HG02642 (cell line): Measurements from ENCODE around the gene FAM3C.

ENCODE experiments used
- ATAC-seq: cut with Tn5 transposase; IDR thresholded peaks from one replicate; pipeline ENCODE4 v1.9.1; 2021; ENCODE audit warnings: mild to moderate bottlenecking; ENCODE audit not compliant: unreplicated experiment, poor library complexity

FAM3C gene

GRCh38 chr7:121383235-121383910, 12.7 kb downstream of the FAM3C start:
- ATAC-seq: no peak

DNA sequence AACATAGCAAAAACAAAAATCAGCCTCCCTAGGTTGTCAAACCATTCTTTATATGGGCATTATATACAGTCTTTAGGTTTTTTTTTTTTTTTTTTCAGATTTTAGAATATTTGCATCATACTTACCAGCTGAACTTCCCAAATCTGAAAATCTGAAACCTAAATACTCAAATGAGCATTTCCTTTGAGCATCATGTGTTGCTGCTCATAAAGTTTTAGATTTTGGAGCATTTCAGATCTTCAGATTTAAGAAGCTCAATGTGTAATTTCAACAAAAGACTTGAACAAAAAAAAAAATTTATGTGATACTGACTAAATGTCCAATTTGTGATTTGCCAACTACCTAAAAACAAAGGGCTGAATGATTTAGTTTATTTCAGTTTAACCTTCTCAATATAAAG, 13.6 kb downstream of the FAM3C start:
- ATAC-seq: no peak

DNA sequence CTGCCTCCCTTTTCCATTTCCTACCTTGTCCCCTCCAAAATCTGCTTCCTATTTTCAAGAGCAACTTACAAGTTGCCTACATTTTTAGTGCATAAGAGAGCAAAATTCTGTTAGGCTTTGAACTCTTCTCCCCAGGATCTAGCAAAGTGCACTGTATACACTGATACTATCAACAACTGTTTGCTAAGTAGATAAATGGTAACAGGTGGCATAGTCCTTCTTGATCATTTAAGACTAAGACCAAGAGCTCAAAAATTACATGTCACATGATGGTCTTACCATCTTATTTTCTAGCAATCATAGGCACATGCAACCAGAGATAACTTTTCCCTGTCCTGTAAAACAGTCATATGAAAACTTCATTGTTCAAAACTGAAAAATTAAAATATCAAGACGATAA, 16.2 kb downstream of the FAM3C start:
- no peak for ATAC-seq

DNA sequence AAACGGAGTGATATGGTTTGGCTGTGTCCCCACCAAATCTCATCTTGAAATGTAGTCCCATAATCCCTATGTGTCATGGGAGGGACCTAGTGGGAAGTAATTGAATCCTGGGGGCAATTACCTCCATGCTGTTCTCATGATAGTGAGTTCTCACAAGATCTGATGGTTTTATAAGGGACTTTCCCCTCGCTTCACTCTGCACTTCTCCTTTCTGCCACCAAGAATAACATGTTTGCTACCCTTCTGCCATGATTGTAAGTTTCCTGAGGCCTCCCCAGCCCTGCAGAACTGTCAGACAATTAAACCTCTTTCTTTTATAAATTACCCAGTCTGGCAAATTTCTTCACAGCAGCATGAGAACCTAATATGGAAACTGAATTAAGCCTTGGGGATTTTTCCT, 19.1 kb downstream of the FAM3C start:
- ATAC-seq: no peak

- no peak for ATAC-seq
These were observed 22.9 kb downstream of the FAM3C start for GRCh38 chr7:121373177-121373576.

- peak; percentile 82 for ATAC-seq
These were observed 23.6 kb downstream of the FAM3C start for GRCh38 chr7:121372376-121373010.

DNA sequence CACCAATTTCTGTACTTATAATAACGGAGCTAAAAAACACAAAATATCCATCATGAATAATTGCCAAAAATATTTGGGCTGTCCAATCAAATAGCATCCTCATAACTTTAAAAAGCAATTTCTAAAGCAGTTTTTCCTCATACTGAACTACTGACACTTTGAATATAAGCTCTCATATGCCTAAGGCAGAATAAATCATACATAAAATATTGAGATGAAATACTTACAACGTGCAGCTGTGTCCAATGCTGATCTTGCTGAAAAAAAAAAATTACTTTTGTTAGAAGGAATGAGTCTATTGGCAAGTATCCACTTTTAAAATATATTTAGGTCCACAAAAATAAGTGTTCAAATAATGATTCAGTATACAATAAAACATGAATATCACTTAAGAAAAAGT, 24.2 kb downstream of the FAM3C start:
- ATAC-seq: no peak

- no peak for ATAC-seq
These were observed 24.7 kb downstream of the FAM3C start for GRCh38 chr7:121371367-121371766.

GRCh38 chr7:121369462-121369861, 26.6 kb downstream of the FAM3C start:
- peak; percentile 52 for ATAC-seq

DNA sequence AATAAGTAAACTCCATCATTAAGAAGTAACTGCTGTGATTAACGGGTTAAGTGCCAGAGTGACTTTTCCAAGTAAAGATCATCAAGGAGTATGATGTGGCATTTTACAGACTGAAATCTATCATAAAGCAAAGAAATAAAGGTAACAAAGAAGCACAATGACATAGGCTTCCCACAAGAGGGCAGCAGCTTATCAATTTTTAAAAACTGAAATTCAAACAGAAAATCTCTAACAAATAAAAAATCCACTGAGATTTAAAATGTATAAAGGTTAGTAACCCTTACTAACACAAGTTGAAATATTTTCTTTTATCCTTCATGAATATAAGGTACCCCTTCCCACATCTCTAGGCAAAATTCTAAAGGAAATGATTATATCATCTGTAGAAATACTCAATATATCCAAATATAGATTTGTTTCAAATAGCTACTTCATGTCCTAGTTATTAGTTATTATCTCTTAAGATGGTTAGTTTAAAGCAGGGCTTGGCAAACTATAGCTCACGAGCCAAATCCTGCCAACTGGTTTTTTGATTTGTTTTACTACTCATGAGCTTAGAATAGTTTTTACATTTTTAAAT, 29.2 kb downstream of the FAM3C start:
- ATAC-seq: no peak

- ATAC-seq: no peak
These were observed 35.5 kb downstream of the FAM3C start for GRCh38 chr7:121360564-121360963.

DNA sequence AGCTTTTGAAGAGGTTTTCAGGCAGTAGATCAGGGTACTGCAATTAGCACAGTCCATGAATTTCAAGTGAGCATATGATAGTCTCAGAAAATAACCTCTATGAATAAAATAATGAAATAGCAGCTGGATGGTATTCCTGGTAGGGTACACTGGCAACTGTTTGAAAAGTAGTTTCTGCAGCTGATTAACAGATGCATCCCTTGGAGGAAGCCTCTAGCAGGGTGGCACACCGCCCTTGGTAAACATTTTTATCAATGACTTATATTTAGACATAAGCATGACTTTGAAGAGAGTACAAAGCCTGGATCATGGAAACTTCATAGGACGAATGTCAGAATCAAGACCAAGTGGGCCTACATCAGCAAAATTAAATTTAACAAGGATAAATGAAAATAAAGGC, 40.5 kb downstream of the FAM3C start:
- no peak for ATAC-seq

DNA sequence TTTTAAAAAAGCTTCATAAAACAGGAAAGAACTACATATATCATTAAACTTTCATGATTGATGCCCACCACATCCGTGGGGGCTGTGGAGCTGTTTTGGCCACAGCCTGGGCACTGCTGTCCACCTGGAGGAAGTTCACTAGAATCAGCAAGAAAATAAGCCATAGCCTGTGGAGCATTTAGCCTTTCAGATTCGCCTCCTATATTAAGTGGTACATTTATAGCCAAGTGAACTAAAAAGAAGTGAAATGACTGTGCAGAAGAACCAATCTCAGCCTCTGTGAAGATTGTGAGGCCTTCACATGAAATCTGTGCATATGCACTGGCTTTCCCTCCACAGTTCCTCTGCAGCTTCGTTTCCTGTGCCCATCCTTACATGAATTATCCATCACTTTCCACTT, 43.8 kb downstream of the FAM3C start:
- ATAC-seq: peak; percentile 50

DNA sequence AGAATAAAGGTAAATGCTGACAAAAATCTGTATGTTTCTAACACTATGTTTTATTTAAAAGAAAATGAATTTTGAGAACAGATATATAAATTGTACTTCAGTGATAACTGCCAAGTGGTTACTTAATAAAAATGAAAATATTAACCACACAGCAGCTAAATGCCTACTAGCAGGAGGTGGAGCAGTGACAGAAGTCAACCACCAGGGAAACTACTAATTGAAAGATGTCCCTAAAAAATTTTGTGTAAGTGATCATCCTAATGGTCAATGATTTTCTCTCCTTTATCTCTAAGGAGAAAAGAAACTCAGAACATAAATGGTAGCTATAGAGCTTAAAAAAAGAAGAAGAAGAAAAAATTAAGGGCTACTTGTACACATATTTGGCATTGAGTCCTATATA, 44.4 kb downstream of the FAM3C start:
- no peak for ATAC-seq

DNA sequence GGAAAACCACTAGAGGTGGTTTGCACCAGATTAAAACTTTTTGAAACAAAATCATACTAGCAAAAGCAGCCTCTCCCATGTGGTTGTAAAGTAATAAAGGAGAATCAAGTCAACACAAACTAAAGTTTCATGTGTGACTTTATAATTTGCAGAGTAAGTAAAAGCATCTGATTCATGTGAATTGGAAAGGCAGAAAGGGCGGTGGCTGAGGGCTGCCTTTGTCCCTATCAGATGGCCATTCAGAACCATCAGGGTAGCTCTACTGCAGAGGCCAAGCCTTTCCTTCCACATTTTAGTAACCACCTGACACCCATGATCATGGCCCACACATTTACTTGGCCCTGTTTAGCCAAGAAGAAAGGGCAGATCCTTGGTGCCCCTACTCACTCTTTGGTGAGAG, 51.6 kb downstream of the FAM3C start:
- no peak for ATAC-seq

DNA sequence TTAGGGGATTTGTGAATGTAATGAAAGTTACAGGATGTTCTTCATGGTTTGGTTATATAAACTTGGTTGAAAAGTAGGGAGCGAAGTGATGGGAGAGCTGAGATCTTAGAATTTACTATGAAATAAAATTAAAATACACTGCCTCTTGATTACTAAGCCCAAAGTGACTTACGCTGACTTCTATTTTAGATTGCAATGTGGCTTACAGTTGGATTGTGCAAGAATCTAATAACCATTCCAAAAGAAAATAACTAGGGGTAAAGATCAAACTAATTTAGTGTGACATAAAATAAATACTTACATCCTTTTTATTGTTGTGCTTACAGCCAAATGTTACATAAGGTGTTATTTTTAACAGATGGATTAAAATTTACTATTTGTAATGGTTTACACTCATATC, 52.0 kb downstream of the FAM3C start:
- ATAC-seq: no peak

- ATAC-seq: no peak
These were observed 52.8 kb downstream of the FAM3C start for GRCh38 chr7:121343302-121343701.

GRCh38 chr7:121342631-121343030, 53.5 kb downstream of the FAM3C start:
- no peak for ATAC-seq

DNA sequence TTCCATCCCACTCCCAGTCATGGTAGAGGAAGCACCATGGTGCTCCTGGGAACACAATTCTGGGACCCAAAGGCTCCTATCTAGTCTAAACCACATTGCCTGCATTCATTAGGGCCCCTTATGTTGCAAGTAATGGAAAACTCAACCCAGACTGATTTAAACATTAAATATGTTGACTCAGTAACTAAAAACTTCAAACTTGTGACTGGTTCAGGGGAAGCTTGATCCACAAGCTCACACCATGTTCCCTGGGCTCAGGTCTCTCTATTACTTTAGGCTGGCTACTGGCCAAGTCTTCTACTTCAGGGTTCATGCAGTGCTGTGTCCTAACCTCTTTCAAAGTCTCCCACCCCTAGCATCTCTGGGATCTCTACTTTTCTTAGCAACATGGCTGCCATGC, 54.2 kb downstream of the FAM3C start:
- no peak for ATAC-seq

GRCh38 chr7:121339082-121339481, 57.0 kb downstream of the FAM3C start:
- no peak for ATAC-seq

DNA sequence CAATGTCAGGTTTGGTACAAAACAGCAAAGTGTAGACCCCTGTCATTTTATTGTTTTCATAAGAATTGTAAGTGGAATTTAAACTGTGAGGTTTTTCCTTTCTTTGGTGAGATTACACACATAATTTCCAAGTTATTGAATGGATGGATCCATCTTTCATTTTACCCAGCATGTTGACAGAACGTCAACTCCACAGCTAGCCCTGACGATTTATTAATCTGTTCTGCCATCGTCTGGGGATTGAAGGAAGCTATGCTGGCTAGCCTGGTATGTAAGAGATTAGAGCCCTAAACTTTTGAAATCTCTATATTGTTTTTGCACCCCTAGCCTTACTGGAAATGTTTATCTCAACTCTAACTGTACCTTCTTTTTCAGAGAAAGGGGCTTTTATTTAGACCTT, 58.7 kb downstream of the FAM3C start:
- no peak for ATAC-seq

GRCh38 chr7:121336579-121336978, 59.5 kb downstream of the FAM3C start:
- ATAC-seq: no peak
